CD4-positive, alpha-beta T cell (primary cell): ENCODE results near the gene SLC6A18. TPM values are rescaled to one million over a fixed set of nuclear protein-coding genes. Genes with fewer than 3 reads are reported as not detected.

Experiments used
- ATAC-seq: fragments of 200-7000 bp; cut with Tn5 transposase; one replicate; pipeline ENCODE4 v1.10.0; 2022; ENCODE audit warnings: mild to moderate bottlenecking; ENCODE audit not compliant: poor library complexity
- CTCF ChIA-PET: fragments of 350-600 bp; sonication (Branson Sonifier 250); formaldehyde crosslinking; loops from one replicate; lab custom pipeline; 2021; ENCODE audit warnings: antibody characterized with exemption, inconsistent platforms; lab: Charles Lee
- POLR2A ChIA-PET: fragments of 350-600 bp; sonication (Branson Sonifier 250); formaldehyde crosslinking; loops from one replicate; lab custom pipeline; 2021; ENCODE audit warnings: antibody characterized with exemption, inconsistent platforms; lab: Charles Lee
- DNase-seq, 14 experiments: peaks; one replicate each; pipeline ENCODE4 v3.0.0-alpha.2; 2013 to 2020; ENCODE audit warnings: mixed read lengths in 2 of 14
- H3K27ac ChIP-seq, 2 donors: one replicate each; pipeline versions ENCODE4 v1.5.1 to v1.7.0; 2013; ENCODE audit warnings: low read length in 2 of 2, low read depth in 1 of 2, mild to moderate bottlenecking in 1 of 2
- H3K27me3 ChIP-seq, 2 experiments: 1 replicate in 1 of 2; 2 replicates in 1 of 2; pipeline versions ENCODE4 v1.6.1 to v1.7.0; 2013; ENCODE audit warnings: low read length in 2 of 2, control low read depth in 1 of 2, mild to moderate bottlenecking in 1 of 2, moderate library complexity in 1 of 2; ENCODE audit not compliant: insufficient read depth in 2 of 2, control insufficient read depth in 1 of 2
- H3K36me3 ChIP-seq: one replicate; pipeline ENCODE4 v1.6.1; 2013; ENCODE audit warnings: low read length, control low read depth; ENCODE audit not compliant: insufficient read depth
- H3K4me1 ChIP-seq: one replicate; pipeline ENCODE4 v1.6.1; 2013; ENCODE audit warnings: low read length, control low read depth; ENCODE audit not compliant: insufficient read depth
- H3K4me3 ChIP-seq: one replicate; pipeline ENCODE4 v1.5.1; 2013; ENCODE audit warnings: mild to moderate bottlenecking, low read length, moderate library complexity
- H3K9me3 ChIP-seq, 2 experiments: 1 replicate in 1 of 2; 2 replicates in 1 of 2; pipeline versions ENCODE4 v1.6.1 to v1.7.0; 2013; ENCODE audit warnings: low read length in 2 of 2, mild to moderate bottlenecking in 2 of 2, control low read depth in 1 of 2, moderate library complexity in 1 of 2; ENCODE audit not compliant: control insufficient read depth in 1 of 2, insufficient read depth in 1 of 2
- H3K27ac Mint-ChIP-seq: one replicate; pipeline ENCODE4 v1.8.0; 2020; ENCODE audit warnings: mixed read lengths
- H3K27me3 Mint-ChIP-seq: one replicate; pipeline ENCODE4 v1.8.0; 2021; ENCODE audit warnings: mixed read lengths
- H3K36me3 Mint-ChIP-seq: one replicate; pipeline ENCODE4 v1.8.0; 2021; ENCODE audit warnings: low read depth, mixed read lengths
- H3K4me1 Mint-ChIP-seq: one replicate; pipeline ENCODE4 v1.8.0; 2021; ENCODE audit warnings: low read depth, mixed read lengths
- H3K4me3 Mint-ChIP-seq: one replicate; pipeline ENCODE4 v1.8.0; 2020; ENCODE audit warnings: mild to moderate bottlenecking, mixed read lengths
- H3K9me3 Mint-ChIP-seq: one replicate; pipeline ENCODE4 v1.8.0; 2020; ENCODE audit warnings: mixed read lengths
- CTCF ChIP-seq: fragments of 200-600 bp; IDR thresholded peaks from one replicate; pipeline ENCODE4 v1.8.0; 2022; ENCODE audit warnings: antibody characterized with exemption, mild to moderate bottlenecking
- intact Hi-C, 2 experiments: fragments of 100-400 bp; cut with DNase I in 1 of 2; cut with micrococcal nuclease in 1 of 2; formaldehyde crosslinking; loops; one replicate each; pipeline versions ENCODE4 v1.15.1 to v1.9.0; 2023 to 2025; cut with DNase I, micrococcal nuclease
- total RNA-seq, 174 experiments: library from RNA in 2 of 174; stranded (reverse) in 2 of 174; gene quantifications; one replicate each; pipeline ENCODE4 v1.2.3 and lab custom pipeline; 2021 to 2026

SLC6A18 gene
- total RNA-seq, 2 experiments from 2014 or later = not detected

- H3K4me3 Mint-ChIP-seq = no peak overlapping the region
- peaks cover 7% of the 10 kb centered on the region for H3K9me3 Mint-ChIP-seq
- H3K27ac Mint-ChIP-seq = no peak overlapping the region
- Histone ChIP-seq H3K4me3 (no peak overlapping the region), H3K9me3 (peaks cover 10 to 21% of the 10 kb centered on the region in 2 experiments), H3K27me3 (peaks cover 6 to 7% of the 10 kb centered on the region in 2 experiments), H3K4me1 (no peaks in the 10 kb centered on the region), H3K36me3 (no peaks in the 10 kb centered on the region), H3K27ac (no peak overlapping the region)
- no peaks in the 10 kb centered on the region for H3K36me3 Mint-ChIP-seq
- no peak for TF ChIP-seq CTCF
- intact Hi-C loops = no loop called here
- ChIA-PET POLR2A (no interaction called here), CTCF (no interaction called here)
- ATAC-seq = no peak
- peaks cover 5% of the 10 kb centered on the region for H3K27me3 Mint-ChIP-seq
- DNase-seq = no peak
- H3K4me1 Mint-ChIP-seq = no peaks in the 10 kb centered on the region
These were observed 15.5 kb downstream of the SLC6A18 start for GRCh38 chr5:1240496-1241260.

- no peak for TF ChIP-seq CTCF
- Mint-ChIP-seq H3K4me3 (no peak overlapping the region), H3K36me3 (no peaks in the 10 kb centered on the region), H3K4me1 (no peaks in the 10 kb centered on the region), H3K27me3 (peaks cover 5% of the 10 kb centered on the region), H3K27ac (no peak overlapping the region), H3K9me3 (peaks cover 2% of the 10 kb centered on the region)
- ChIA-PET POLR2A (no interaction called here), CTCF (no interaction called here)
- no peak for ATAC-seq
- Histone ChIP-seq H3K4me1 (no peaks in the 10 kb centered on the region), H3K4me3 (no peak overlapping the region), H3K36me3 (no peaks in the 10 kb centered on the region), H3K27ac (no peak overlapping the region), H3K27me3 (peaks cover 11 to 13% of the 10 kb centered on the region in 2 experiments), H3K9me3 (peaks cover under 1 to 25% of the 10 kb centered on the region in 2 experiments)
- intact Hi-C loops = no loop called here
- no peak for DNase-seq
These were observed 16.4 kb downstream of the SLC6A18 start for GRCh38 chr5:1241509-1242080.

- H3K9me3 Mint-ChIP-seq = no peaks in the 10 kb centered on the region
- no peaks in the 10 kb centered on the region for H3K36me3 ChIP-seq
- H3K4me3 ChIP-seq = no peak overlapping the region
- no peak overlapping the region for H3K27ac ChIP-seq
- intact Hi-C loops = no loop called here
- H3K27me3 Mint-ChIP-seq = peaks cover 9% of the 10 kb centered on the region
- peaks cover 15 to 20% of the 10 kb centered on the region in 2 experiments for H3K27me3 ChIP-seq
- no peaks in the 10 kb centered on the region for H3K4me1 Mint-ChIP-seq
- POLR2A ChIA-PET = no interaction called here
- H3K4me3 Mint-ChIP-seq = no peak overlapping the region
- ATAC-seq (no peak), DNase-seq (no peak)
- no peaks in the 10 kb centered on the region for H3K4me1 ChIP-seq
- no peaks in the 10 kb centered on the region for H3K36me3 Mint-ChIP-seq
- no peak overlapping the region for H3K27ac Mint-ChIP-seq
- CTCF ChIA-PET = no interaction called here
- peaks cover 0 to 22% of the 10 kb centered on the region in 2 experiments for H3K9me3 ChIP-seq
- TF ChIP-seq CTCF = no peak
These were observed 17.7 kb downstream of the SLC6A18 start for GRCh38 chr5:1242733-1243486.
